Measurements from ENCODE around the gene CALB2.

GRCh38 chr16:71431991-71432390, 73.5 kb downstream of the CALB2 start:
- TF ChIP-seq, protein P1, sequence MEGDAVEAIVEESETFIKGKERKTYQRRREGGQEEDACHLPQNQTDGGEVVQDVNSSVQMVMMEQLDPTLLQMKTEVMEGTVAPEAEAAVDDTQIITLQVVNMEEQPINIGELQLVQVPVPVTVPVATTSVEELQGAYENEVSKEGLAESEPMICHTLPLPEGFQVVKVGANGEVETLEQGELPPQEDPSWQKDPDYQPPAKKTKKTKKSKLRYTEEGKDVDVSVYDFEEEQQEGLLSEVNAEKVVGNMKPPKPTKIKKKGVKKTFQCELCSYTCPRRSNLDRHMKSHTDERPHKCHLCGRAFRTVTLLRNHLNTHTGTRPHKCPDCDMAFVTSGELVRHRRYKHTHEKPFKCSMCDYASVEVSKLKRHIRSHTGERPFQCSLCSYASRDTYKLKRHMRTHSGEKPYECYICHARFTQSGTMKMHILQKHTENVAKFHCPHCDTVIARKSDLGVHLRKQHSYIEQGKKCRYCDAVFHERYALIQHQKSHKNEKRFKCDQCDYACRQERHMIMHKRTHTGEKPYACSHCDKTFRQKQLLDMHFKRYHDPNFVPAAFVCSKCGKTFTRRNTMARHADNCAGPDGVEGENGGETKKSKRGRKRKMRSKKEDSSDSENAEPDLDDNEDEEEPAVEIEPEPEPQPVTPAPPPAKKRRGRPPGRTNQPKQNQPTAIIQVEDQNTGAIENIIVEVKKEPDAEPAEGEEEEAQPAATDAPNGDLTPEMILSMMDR (IDR thresholded peaks at IDR 0.05 in 2 of 3, conservative IDR thresholded peaks at IDR 0.05 in 1 of 3; ENCODE audit: borderline replicate concordance in 1 of 3, insufficient read depth in 1 of 3, low read depth in 2 of 3, low read length in 2 of 3) = no peak
- TF ChIP-seq TCF7L2 (IDR thresholded peaks at IDR 0.05; ENCODE audit: borderline replicate concordance, extremely low read depth, insufficient read depth, insufficient read length) = no peak
- TF ChIP-seq EZH2 (IDR thresholded peaks at IDR 0.05) = no peak
- no peak for TF ChIP-seq POLR2A (IDR thresholded peaks at IDR 0.05; ENCODE audit: borderline replicate concordance, extremely low read depth, insufficient read depth, insufficient read length)
- no peak for TF ChIP-seq EZH2phosphoT487 (IDR thresholded peaks at IDR 0.05; ENCODE audit: borderline replicate concordance)
- TF ChIP-seq ZNF274 (IDR thresholded peaks at IDR 0.05; ENCODE audit: low read depth, low read length) = no peak
- no peak for TF ChIP-seq CEBPB (IDR thresholded peaks at IDR 0.05; ENCODE audit: low read depth)
- TF ChIP-seq YY1 (IDR thresholded peaks at IDR 0.05; ENCODE audit: extremely low read depth, insufficient replicate concordance, low read depth, low read length) = no peak
- TF ChIP-seq JUND (IDR thresholded peaks at IDR 0.05) = no peak
- TF ChIP-seq, protein P2, sequence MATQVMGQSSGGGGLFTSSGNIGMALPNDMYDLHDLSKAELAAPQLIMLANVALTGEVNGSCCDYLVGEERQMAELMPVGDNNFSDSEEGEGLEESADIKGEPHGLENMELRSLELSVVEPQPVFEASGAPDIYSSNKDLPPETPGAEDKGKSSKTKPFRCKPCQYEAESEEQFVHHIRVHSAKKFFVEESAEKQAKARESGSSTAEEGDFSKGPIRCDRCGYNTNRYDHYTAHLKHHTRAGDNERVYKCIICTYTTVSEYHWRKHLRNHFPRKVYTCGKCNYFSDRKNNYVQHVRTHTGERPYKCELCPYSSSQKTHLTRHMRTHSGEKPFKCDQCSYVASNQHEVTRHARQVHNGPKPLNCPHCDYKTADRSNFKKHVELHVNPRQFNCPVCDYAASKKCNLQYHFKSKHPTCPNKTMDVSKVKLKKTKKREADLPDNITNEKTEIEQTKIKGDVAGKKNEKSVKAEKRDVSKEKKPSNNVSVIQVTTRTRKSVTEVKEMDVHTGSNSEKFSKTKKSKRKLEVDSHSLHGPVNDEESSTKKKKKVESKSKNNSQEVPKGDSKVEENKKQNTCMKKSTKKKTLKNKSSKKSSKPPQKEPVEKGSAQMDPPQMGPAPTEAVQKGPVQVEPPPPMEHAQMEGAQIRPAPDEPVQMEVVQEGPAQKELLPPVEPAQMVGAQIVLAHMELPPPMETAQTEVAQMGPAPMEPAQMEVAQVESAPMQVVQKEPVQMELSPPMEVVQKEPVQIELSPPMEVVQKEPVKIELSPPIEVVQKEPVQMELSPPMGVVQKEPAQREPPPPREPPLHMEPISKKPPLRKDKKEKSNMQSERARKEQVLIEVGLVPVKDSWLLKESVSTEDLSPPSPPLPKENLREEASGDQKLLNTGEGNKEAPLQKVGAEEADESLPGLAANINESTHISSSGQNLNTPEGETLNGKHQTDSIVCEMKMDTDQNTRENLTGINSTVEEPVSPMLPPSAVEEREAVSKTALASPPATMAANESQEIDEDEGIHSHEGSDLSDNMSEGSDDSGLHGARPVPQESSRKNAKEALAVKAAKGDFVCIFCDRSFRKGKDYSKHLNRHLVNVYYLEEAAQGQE (IDR thresholded peaks at IDR 0.05; ENCODE audit: low read depth) = no peak
- TF ChIP-seq, protein P3, sequence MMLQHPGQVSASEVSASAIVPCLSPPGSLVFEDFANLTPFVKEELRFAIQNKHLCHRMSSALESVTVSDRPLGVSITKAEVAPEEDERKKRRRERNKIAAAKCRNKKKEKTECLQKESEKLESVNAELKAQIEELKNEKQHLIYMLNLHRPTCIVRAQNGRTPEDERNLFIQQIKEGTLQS (IDR thresholded peaks at IDR 0.05) = no peak
- TF ChIP-seq ZFX (IDR thresholded peaks at IDR 0.05) = no peak
- no peak for TF ChIP-seq POLR2AphosphoS5 (IDR thresholded peaks at IDR 0.05; ENCODE audit: low read depth, low read length)
- TF ChIP-seq CBX3 (IDR thresholded peaks at IDR 0.05; ENCODE audit: low read depth) = no peak
